Tibial nerve (tissue), 4 donors: ENCODE measurements around the gene GPC4. TPM values are rescaled to one million over a fixed set of nuclear protein-coding genes. Genes with fewer than 3 reads are reported as not detected.
A peak's percentile ranks its signal among the peaks of the same experiment; 100 is the strongest.

Experiments used
- DNase-seq, 2 donors: peaks; one replicate each; pipeline ENCODE4 v3.0.0-alpha.2; 2019; ENCODE audit warnings: low spot score in 2 of 2
- H3K27ac ChIP-seq, 4 donors: fragments of 200-600 bp; sonication (generic) in 3 of 4; one replicate each; pipeline ENCODE4 v1.5.1; 2017 to 2019; ENCODE audit warnings: mild to moderate bottlenecking in 1 of 4
- H3K27me3 ChIP-seq, 2 donors: fragments of 200-600 bp; sonication (generic) in 1 of 2; one replicate each; pipeline versions ENCODE4 v1.5.1 to v1.6.0; 2017 to 2019
- H3K36me3 ChIP-seq, 3 donors: fragments of 200-600 bp; sonication (generic); one replicate each; pipeline ENCODE4 v1.5.1; 2018 to 2019
- H3K4me1 ChIP-seq, 4 donors: fragments of 200-600 bp; sonication (generic) in 3 of 4; one replicate each; pipeline ENCODE4 v1.5.1; 2017 to 2019
- H3K4me3 ChIP-seq, 4 donors: fragments of 200-600 bp; sonication (generic) in 3 of 4; one replicate each; pipeline ENCODE4 v1.5.1; 2017 to 2019; ENCODE audit warnings: mild to moderate bottlenecking in 1 of 4, moderate library complexity in 1 of 4
- H3K9me3 ChIP-seq, 4 donors: fragments of 200-600 bp; sonication (generic) in 3 of 4; one replicate each; pipeline ENCODE4 v1.5.1; 2017 to 2019
- CTCF ChIP-seq, 5 experiments: fragments of 200-600 bp in 3 of 5; fragments of 450-650 bp in 2 of 5; sonication (generic) in 3 of 5; IDR thresholded peaks; one replicate each; pipeline ENCODE4 v1.5.1; 2016 to 2019; ENCODE audit warnings: antibody characterized with exemption in 5 of 5, mild to moderate bottlenecking in 3 of 5, moderate library complexity in 2 of 5
- EP300 ChIP-seq, 2 donors: sonication (generic); formaldehyde crosslinking; IDR thresholded peaks; one replicate each; pipeline ENCODE4 v1.6.1; 2017; ENCODE audit warnings: antibody characterized with exemption in 2 of 2, mild to moderate bottlenecking in 1 of 2
- POLR2A ChIP-seq, 2 donors: fragments of 450-650 bp; IDR thresholded peaks; one replicate each; pipeline ENCODE4 v1.6.1; 2017; ENCODE audit warnings: antibody characterized with exemption in 2 of 2, mild to moderate bottlenecking in 2 of 2, moderate library complexity in 2 of 2
- WGBS, 2 donors: methylation state at CpG; one replicate each; pipeline ENCODE4 v1.1.5; 2018; 5-methylcytosine and 5-hydroxymethylcytosine counted together
- total RNA-seq, 4 donors: library from RNA; depleted of rRNA; stranded (reverse); fragments of >200 nt; gene quantifications; one replicate each; pipeline ENCODE4 v1.1.0, GENCODE V29; 2016

Gene GPC4
- total RNA-seq, 4 donors from 2014 or later = 13.2 to 29.1 (median 25.5) TPM

DNA sequence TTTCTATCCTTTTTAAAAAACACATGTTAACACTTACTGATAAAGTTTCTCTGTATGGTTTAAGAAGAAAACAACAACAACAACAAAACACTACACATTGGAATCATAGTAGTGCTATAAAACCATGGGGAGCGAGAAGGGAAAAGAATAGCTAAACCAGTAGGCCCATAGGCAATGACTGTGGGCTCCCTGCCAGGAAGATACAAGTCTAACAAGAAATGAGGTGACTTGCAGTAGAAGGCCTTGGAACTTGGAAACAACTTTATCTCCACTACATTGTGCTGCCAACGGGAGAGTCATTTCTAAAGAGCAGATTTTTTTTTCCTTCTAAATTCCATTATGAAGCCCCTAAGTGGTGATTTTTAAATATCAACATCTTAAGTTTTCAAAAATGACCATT, 78.0 kb downstream of the GPC4 start:
- Histone ChIP-seq H3K9me3 (no peaks in the 10 kb centered on the region), H3K27ac (no peak overlapping the region), H3K4me3 (no peak overlapping the region), H3K4me1 (no peaks in the 10 kb centered on the region), H3K27me3 (peaks cover 0 to 3% of the 10 kb centered on the region in 2 donors), H3K36me3 (no peaks in the 10 kb centered on the region)
- 41 to 64% methylated on average over 2 of the region's 2 CpGs for WGBS, 2 donors
- no peak for DNase-seq
- TF ChIP-seq POLR2A (IDR thresholded peaks at IDR 0.05) (no peak), CTCF (IDR thresholded peaks at IDR 0.05) (no peak), EP300 (IDR thresholded peaks at IDR 0.05) (no peak)

- H3K4me3 ChIP-seq = no peak overlapping the region
Observed at GRCh38 chrX:133335027-133335426, 80.3 kb downstream of the GPC4 start.

DNA sequence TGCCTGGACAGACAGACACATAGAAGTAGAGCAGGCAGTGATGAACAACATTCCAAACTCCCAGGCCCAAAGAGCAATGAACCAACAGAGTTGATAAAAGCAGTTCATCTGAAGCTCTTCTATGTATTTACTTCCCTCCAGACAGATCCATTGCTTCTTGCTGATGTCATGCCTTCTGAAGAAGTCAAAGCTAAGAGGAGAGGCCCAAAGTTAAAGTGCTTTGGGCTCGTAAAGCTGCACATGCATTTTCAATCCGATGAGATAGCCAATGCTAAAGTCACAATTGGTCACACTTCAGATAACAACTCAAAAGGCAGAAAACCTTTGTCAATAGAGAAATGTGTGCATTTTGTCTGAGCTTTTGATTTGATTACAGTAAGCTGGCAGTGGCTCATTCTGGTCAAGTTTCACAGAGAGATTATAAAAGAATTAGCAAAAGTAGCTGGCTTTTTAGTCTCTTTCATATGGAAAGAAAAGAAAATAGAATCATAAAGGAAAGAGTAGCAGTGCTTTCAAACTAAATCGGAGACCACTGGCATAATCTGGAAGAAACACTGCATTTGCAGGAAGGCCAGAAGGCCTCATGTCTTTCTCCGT, 82.0 kb downstream of the GPC4 start:
- Histone ChIP-seq H3K4me3 (no peak overlapping the region), H3K27ac (no peak overlapping the region), H3K9me3 (no peaks in the 10 kb centered on the region), H3K36me3 (no peaks in the 10 kb centered on the region), H3K27me3 (peaks cover 0 to 3% of the 10 kb centered on the region in 2 donors), H3K4me1 (peaks cover 0 to 14% (median under 1%) of the 10 kb centered on the region in 4 donors)
- no peak for TF ChIP-seq CTCF (IDR thresholded peaks at IDR 0.05)
- TF ChIP-seq EP300 (IDR thresholded peaks at IDR 0.05) = no peak
- no peak for TF ChIP-seq POLR2A (IDR thresholded peaks at IDR 0.05)
- DNase-seq = no peak
- WGBS, 2 donors = 62 to 76% methylated on average over 4 of the region's 4 CpGs

More at GRCh38 chrX:133335027-133335426, 80.3 kb downstream of the GPC4 start:
- Histone ChIP-seq H3K36me3 (no peaks in the 10 kb centered on the region), H3K4me1 (peaks cover 0 to 3% (median 0%) of the 10 kb centered on the region in 4 donors), H3K27me3 (peaks cover 0 to 3% of the 10 kb centered on the region in 2 donors), H3K9me3 (no peaks in the 10 kb centered on the region), H3K27ac (no peak overlapping the region)
- WGBS, 2 donors = 35 to 39% methylated on average over 2 of the region's 2 CpGs
- DNase-seq = peak in 1 of 2 donors; percentile 43
- TF ChIP-seq POLR2A (IDR thresholded peaks at IDR 0.05) = no peak
- TF ChIP-seq CTCF (IDR thresholded peaks at IDR 0.05) = peak; percentile 26 to 72 (median 51)

- Histone ChIP-seq H3K4me1 (peaks cover 0 to 14% (median 3%) of the 10 kb centered on the region in 4 donors), H3K4me3 (no peak overlapping the region), H3K9me3 (no peaks in the 10 kb centered on the region), H3K27me3 (peaks cover 0 to 3% of the 10 kb centered on the region in 2 donors), H3K27ac (no peak overlapping the region), H3K36me3 (no peaks in the 10 kb centered on the region)
- TF ChIP-seq EP300 (IDR thresholded peaks at IDR 0.05) (no peak), CTCF (IDR thresholded peaks at IDR 0.05) (no peak), POLR2A (IDR thresholded peaks at IDR 0.05) (no peak)
- DNase-seq = no peak
- 59 to 72% methylated on average over 4 of the region's 4 CpGs for WGBS, 2 donors
Observed at GRCh38 chrX:133332737-133333136, 82.6 kb downstream of the GPC4 start.

GRCh38 chrX:133330956-133331355, 84.3 kb downstream of the GPC4 start:
- peaks cover 0 to 14% (median 3%) of the 10 kb centered on the region in 4 donors for H3K4me1 ChIP-seq
- peaks cover 0 to 3% of the 10 kb centered on the region in 2 donors for H3K27me3 ChIP-seq
- TF ChIP-seq POLR2A (IDR thresholded peaks at IDR 0.05) (no peak), CTCF (IDR thresholded peaks at IDR 0.05) (no peak), EP300 (IDR thresholded peaks at IDR 0.05) (no peak)
- no peaks in the 10 kb centered on the region for H3K36me3 ChIP-seq
- no peak overlapping the region for H3K4me3 ChIP-seq
- no peak for DNase-seq
- no peaks in the 10 kb centered on the region for H3K9me3 ChIP-seq
- 41 to 72% methylated on average over 3 to 4 of the region's 4 CpGs for WGBS, 2 donors
- no peak overlapping the region for H3K27ac ChIP-seq
